ENCODE data around the gene ANXA11. TPM values are rescaled to one million over a fixed set of nuclear protein-coding genes. Genes with fewer than 3 reads are reported as not detected.
"Not testable (repeated sequence)": the region's sequence is repeated elsewhere in the genome, so short reads cannot be mapped to it uniquely, and the experiment has no call there.

Gene ANXA11
- total RNA-seq, 6 experiments from 2014 or later, result 253 to 361 (median 336) TPM

GRCh38 chr10:80149123-80149522 lies 56.2 kb downstream of the ANXA11 start:
- Mint-ChIP-seq H3K9me3 (no peaks in the 10 kb centered on the region; the same call in 1 of the 2 replicates), H3K4me1 (ENCODE audit: low read depth) (peaks cover 32% of the 10 kb centered on the region), H3K4me3 (no peak overlapping the region; the same call in 1 of the 2 replicates), H3K36me3 (ENCODE audit: low read depth) (peaks cover 50% of the 10 kb centered on the region), H3K27ac (no peak overlapping the region), H3K27me3 (ENCODE audit: insufficient read depth) (peaks cover 8% of the 10 kb centered on the region; the same call in 1 of the 2 replicates)
- TF ChIP-seq CTCF (IDR thresholded peaks at IDR 0.05), result no peak
- DNase-seq, result no peak

- no peak for TF ChIP-seq CTCF (IDR thresholded peaks at IDR 0.05)
- DNase-seq, result no peak
- Mint-ChIP-seq H3K27ac (0 out of 2 replicates have a peak overlapping the region, but pooled peaks have one; percentile 13), H3K36me3 (ENCODE audit: low read depth) (peaks cover 43% of the 10 kb centered on the region), H3K4me1 (ENCODE audit: low read depth) (peaks cover 30% of the 10 kb centered on the region), H3K4me3 (no peak overlapping the region), H3K27me3 (ENCODE audit: insufficient read depth) (peaks cover 5% of the 10 kb centered on the region; the same call in 1 of the 2 replicates), H3K9me3 (no peaks in the 10 kb centered on the region; the same call in 1 of the 2 replicates)
Measured at GRCh38 chr10:80148166-80148805, 57.1 kb downstream of the ANXA11 start.

GRCh38 chr10:80146918-80147317 lies 58.4 kb downstream of the ANXA11 start:
- H3K36me3 Mint-ChIP-seq (ENCODE audit: low read depth), result peaks cover 32% of the 10 kb centered on the region
- no peak for TF ChIP-seq CTCF (IDR thresholded peaks at IDR 0.05)
- peak overlapping the region; percentile 74; the same call in 1 of the 2 replicates for H3K27ac Mint-ChIP-seq
- no peak for DNase-seq
- peaks cover 30% of the 10 kb centered on the region for H3K4me1 Mint-ChIP-seq (ENCODE audit: low read depth)
- no peaks in the 10 kb centered on the region; the same call in 1 of the 2 replicates for H3K9me3 Mint-ChIP-seq
- no peak overlapping the region; the same call in 1 of the 2 replicates for H3K4me3 Mint-ChIP-seq
- H3K27me3 Mint-ChIP-seq (ENCODE audit: insufficient read depth), result peaks cover 5% of the 10 kb centered on the region; the same call in 1 of the 2 replicates

GRCh38 chr10:80145406-80146308 lies 59.7 kb downstream of the ANXA11 start:
- Mint-ChIP-seq H3K4me3 (peak overlapping the region; percentile 71), H3K27ac (peak overlapping the region; percentile 74), H3K36me3 (ENCODE audit: low read depth) (peaks cover 19% of the 10 kb centered on the region), H3K4me1 (ENCODE audit: low read depth) (peaks cover 30% of the 10 kb centered on the region)
- H3K27me3 Mint-ChIP-seq (ENCODE audit: insufficient read depth); H3K9me3 Mint-ChIP-seq: not testable (repeated sequence)
- peak; percentile 58 for DNase-seq

- Mint-ChIP-seq H3K4me3 (no peak overlapping the region), H3K9me3 (no peaks in the 10 kb centered on the region; the same call in 1 of the 2 replicates), H3K27me3 (ENCODE audit: insufficient read depth) (peaks cover 12% of the 10 kb centered on the region), H3K27ac (peak overlapping the region; percentile 46; the same call in 1 of the 2 replicates), H3K4me1 (ENCODE audit: low read depth) (peaks cover 30% of the 10 kb centered on the region), H3K36me3 (ENCODE audit: low read depth) (peaks cover 12% of the 10 kb centered on the region)
- no peak for TF ChIP-seq CTCF (IDR thresholded peaks at IDR 0.05)
- DNase-seq, result no peak
Measured at GRCh38 chr10:80144696-80145131, 60.6 kb downstream of the ANXA11 start.

Measured in HFFc6 (cell line).